HepG2 (cell line): ENCODE measurements around the gene FIZ1. TPM values are rescaled to one million over a fixed set of nuclear protein-coding genes. Genes with fewer than 3 reads are reported as not detected.

ENCODE experiments used
- FOXA3 ChIP-seq: IDR thresholded peaks from 2 replicates; pipeline ENCODE4 v1.6.1; 2016; ENCODE audit warnings: missing genetic modification reagents, missing compliant biosample characterization
- POLR2AphosphoS2 ChIP-seq: IDR thresholded peaks from 2 replicates; pipeline ENCODE4 v1.6.1; 2011; ENCODE audit warnings: low read depth, low read length, improper control_type of control experiment
- PPARG ChIP-seq: conservative IDR thresholded peaks from 2 replicates; pipeline ENCODE4 v1.6.1; 2016; ENCODE audit warnings: missing biosample characterization, missing genetic modification reagents
- TAF1 ChIP-seq: sonication (generic); formaldehyde crosslinking; IDR thresholded peaks from 2 replicates; pipeline ENCODE4 v1.4.0; 2020; ENCODE audit warnings: missing genetic modification reagents
- ZNF317 ChIP-seq: sonication (generic); formaldehyde crosslinking; IDR thresholded peaks from 2 replicates; pipeline ENCODE4 v1.5.0; 2020; ENCODE audit warnings: mild to moderate bottlenecking, missing genetic modification reagents
- ZNF660 ChIP-seq: sonication (generic); formaldehyde crosslinking; IDR thresholded peaks from 2 replicates; pipeline ENCODE4 v1.5.1; 2020; ENCODE audit warnings: mild to moderate bottlenecking, low read depth, missing genetic modification reagents, borderline replicate concordance
- ZSCAN22 ChIP-seq: sonication (generic); formaldehyde crosslinking; IDR thresholded peaks from 2 replicates; pipeline ENCODE4 v1.4.0; 2020; ENCODE audit warnings: mild to moderate bottlenecking, missing genetic modification reagents
- ZSCAN31 ChIP-seq: sonication (generic); formaldehyde crosslinking; IDR thresholded peaks from 2 replicates; pipeline ENCODE4 v1.5.0; 2020; ENCODE audit warnings: low read depth, mild to moderate bottlenecking, missing genetic modification reagents
- polyA plus RNA-seq, 8 experiments: library from polyadenylated mRNA; depleted of rRNA in 3 of 8; stranded (reverse) in 7 of 8; unstranded in 1 of 8; fragments of >200 nt; fragmentation: Illumina TruSeq in 4 of 8; extraction: Trizol in 4 of 8; gene quantifications; 2 replicates each; pipeline versions ENCODE4 v1.2.1 to v1.2.3, GENCODE V29; 2011 to 2016; ENCODE audit warnings: low read depth in 4 of 8, missing spikeins in 1 of 8, mixed read lengths in 1 of 8; ENCODE audit not compliant: insufficient read depth in 1 of 8
- total RNA-seq, 5 experiments: library from RNA; depleted of rRNA; stranded (reverse); fragments of >200 nt; fragmentation: Illumina TruSeq; extraction: Trizol; gene quantifications; 2 replicates each; pipeline ENCODE4 v1.2.3, GENCODE V29; 2016; ENCODE audit warnings: low read depth in 1 of 5
- TF ChIP-seq, protein P1 (sequence below): sonication (generic); formaldehyde crosslinking; IDR thresholded peaks from 2 replicates; pipeline ENCODE4 v1.5.1; 2020; ENCODE audit warnings: missing genetic modification reagents, mild to moderate bottlenecking, borderline replicate concordance
- TF ChIP-seq, protein P2 (sequence below): sonication (generic); formaldehyde crosslinking; IDR thresholded peaks from 2 replicates; pipeline ENCODE4 v1.9.0; 2021; ENCODE audit warnings: missing genetic modification reagents, mild to moderate bottlenecking, borderline replicate concordance
- TF ChIP-seq, protein P3 (sequence below): sonication (generic); formaldehyde crosslinking; IDR thresholded peaks from 2 replicates; pipeline ENCODE4 v1.5.1; 2020; ENCODE audit warnings: missing genetic modification reagents, mild to moderate bottlenecking, borderline replicate concordance
- TF ChIP-seq, protein P4 (sequence below), 2 experiments: IDR thresholded peaks; 2 replicates each; pipeline ENCODE4 v1.6.1; 2011 to 2012; ENCODE audit warnings: low read length in 2 of 2, borderline replicate concordance in 1 of 2, low read depth in 1 of 2, mild to moderate bottlenecking in 1 of 2, moderate library complexity in 1 of 2
- TF ChIP-seq, protein P5 (sequence below): sonication (generic); formaldehyde crosslinking; IDR thresholded peaks from 2 replicates; pipeline ENCODE4 v1.4.0; 2020; ENCODE audit warnings: mild to moderate bottlenecking, missing genetic modification reagents
- TF ChIP-seq, protein P6 (sequence below): sonication (generic); formaldehyde crosslinking; IDR thresholded peaks from 2 replicates; pipeline ENCODE4 v1.9.0; 2021; ENCODE audit warnings: missing genetic modification reagents, borderline replicate concordance
- TF ChIP-seq, protein P7 (sequence below): sonication (generic); formaldehyde crosslinking; IDR thresholded peaks from 2 replicates; pipeline ENCODE4 v1.8.1; 2022; ENCODE audit warnings: mild to moderate bottlenecking, missing genetic modification reagents

FIZ1 gene
- total and polyA plus RNA-seq, 2 of the 13 experiments (the other 11 are each of a cell fraction or from before 2014, with no cell fraction given): 3.6 to 5.9 TPM

GRCh38 chr19:55586976-55587668 lies 12.2 kb downstream of the FIZ1 start (continued):
- TF ChIP-seq, protein P1, sequence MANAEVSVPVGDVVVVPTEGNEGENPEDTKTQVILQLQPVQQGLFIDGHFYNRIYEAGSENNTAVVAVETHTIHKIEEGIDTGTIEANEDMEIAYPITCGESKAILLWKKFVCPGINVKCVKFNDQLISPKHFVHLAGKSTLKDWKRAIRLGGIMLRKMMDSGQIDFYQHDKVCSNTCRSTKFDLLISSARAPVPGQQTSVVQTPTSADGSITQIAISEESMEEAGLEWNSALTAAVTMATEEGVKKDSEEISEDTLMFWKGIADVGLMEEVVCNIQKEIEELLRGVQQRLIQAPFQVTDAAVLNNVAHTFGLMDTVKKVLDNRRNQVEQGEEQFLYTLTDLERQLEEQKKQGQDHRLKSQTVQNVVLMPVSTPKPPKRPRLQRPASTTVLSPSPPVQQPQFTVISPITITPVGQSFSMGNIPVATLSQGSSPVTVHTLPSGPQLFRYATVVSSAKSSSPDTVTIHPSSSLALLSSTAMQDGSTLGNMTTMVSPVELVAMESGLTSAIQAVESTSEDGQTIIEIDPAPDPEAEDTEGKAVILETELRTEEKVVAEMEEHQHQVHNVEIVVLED: no peak
- TF ChIP-seq ZNF317 (CRISPR knock-in tag) (no peak), POLR2AphosphoS2 (no peak), ZNF660 (CRISPR knock-in tag) (no peak), ZSCAN22 (CRISPR knock-in tag) (no peak), TAF1 (CRISPR knock-in tag) (no peak), FOXA3 (CRISPR knock-in tag) (no peak), PPARG (no peak), ZSCAN31 (CRISPR knock-in tag) (no peak)
- TF ChIP-seq, protein P2, sequence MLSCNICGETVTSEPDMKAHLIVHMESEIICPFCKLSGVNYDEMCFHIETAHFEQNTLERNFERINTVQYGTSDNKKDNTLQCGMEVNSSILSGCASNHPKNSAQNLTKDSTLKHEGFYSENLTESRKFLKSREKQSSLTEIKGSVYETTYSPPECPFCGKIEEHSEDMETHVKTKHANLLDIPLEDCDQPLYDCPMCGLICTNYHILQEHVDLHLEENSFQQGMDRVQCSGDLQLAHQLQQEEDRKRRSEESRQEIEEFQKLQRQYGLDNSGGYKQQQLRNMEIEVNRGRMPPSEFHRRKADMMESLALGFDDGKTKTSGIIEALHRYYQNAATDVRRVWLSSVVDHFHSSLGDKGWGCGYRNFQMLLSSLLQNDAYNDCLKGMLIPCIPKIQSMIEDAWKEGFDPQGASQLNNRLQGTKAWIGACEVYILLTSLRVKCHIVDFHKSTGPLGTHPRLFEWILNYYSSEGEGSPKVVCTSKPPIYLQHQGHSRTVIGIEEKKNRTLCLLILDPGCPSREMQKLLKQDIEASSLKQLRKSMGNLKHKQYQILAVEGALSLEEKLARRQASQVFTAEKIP (CRISPR knock-in tag): no peak
- TF ChIP-seq, protein P3, sequence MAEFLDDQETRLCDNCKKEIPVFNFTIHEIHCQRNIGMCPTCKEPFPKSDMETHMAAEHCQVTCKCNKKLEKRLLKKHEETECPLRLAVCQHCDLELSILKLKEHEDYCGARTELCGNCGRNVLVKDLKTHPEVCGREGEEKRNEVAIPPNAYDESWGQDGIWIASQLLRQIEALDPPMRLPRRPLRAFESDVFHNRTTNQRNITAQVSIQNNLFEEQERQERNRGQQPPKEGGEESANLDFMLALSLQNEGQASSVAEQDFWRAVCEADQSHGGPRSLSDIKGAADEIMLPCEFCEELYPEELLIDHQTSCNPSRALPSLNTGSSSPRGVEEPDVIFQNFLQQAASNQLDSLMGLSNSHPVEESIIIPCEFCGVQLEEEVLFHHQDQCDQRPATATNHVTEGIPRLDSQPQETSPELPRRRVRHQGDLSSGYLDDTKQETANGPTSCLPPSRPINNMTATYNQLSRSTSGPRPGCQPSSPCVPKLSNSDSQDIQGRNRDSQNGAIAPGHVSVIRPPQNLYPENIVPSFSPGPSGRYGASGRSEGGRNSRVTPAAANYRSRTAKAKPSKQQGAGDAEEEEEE (CRISPR knock-in tag): no peak
- TF ChIP-seq, protein P4, sequence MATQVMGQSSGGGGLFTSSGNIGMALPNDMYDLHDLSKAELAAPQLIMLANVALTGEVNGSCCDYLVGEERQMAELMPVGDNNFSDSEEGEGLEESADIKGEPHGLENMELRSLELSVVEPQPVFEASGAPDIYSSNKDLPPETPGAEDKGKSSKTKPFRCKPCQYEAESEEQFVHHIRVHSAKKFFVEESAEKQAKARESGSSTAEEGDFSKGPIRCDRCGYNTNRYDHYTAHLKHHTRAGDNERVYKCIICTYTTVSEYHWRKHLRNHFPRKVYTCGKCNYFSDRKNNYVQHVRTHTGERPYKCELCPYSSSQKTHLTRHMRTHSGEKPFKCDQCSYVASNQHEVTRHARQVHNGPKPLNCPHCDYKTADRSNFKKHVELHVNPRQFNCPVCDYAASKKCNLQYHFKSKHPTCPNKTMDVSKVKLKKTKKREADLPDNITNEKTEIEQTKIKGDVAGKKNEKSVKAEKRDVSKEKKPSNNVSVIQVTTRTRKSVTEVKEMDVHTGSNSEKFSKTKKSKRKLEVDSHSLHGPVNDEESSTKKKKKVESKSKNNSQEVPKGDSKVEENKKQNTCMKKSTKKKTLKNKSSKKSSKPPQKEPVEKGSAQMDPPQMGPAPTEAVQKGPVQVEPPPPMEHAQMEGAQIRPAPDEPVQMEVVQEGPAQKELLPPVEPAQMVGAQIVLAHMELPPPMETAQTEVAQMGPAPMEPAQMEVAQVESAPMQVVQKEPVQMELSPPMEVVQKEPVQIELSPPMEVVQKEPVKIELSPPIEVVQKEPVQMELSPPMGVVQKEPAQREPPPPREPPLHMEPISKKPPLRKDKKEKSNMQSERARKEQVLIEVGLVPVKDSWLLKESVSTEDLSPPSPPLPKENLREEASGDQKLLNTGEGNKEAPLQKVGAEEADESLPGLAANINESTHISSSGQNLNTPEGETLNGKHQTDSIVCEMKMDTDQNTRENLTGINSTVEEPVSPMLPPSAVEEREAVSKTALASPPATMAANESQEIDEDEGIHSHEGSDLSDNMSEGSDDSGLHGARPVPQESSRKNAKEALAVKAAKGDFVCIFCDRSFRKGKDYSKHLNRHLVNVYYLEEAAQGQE (IDR thresholded peaks at IDR 0.05; ENCODE audit: borderline replicate concordance in 1 of 2, low read depth in 1 of 2, low read length in 2 of 2): no peak
- TF ChIP-seq, protein P5, sequence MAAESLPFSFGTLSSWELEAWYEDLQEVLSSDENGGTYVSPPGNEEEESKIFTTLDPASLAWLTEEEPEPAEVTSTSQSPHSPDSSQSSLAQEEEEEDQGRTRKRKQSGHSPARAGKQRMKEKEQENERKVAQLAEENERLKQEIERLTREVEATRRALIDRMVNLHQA (CRISPR knock-in tag): no peak
- TF ChIP-seq, protein P6, sequence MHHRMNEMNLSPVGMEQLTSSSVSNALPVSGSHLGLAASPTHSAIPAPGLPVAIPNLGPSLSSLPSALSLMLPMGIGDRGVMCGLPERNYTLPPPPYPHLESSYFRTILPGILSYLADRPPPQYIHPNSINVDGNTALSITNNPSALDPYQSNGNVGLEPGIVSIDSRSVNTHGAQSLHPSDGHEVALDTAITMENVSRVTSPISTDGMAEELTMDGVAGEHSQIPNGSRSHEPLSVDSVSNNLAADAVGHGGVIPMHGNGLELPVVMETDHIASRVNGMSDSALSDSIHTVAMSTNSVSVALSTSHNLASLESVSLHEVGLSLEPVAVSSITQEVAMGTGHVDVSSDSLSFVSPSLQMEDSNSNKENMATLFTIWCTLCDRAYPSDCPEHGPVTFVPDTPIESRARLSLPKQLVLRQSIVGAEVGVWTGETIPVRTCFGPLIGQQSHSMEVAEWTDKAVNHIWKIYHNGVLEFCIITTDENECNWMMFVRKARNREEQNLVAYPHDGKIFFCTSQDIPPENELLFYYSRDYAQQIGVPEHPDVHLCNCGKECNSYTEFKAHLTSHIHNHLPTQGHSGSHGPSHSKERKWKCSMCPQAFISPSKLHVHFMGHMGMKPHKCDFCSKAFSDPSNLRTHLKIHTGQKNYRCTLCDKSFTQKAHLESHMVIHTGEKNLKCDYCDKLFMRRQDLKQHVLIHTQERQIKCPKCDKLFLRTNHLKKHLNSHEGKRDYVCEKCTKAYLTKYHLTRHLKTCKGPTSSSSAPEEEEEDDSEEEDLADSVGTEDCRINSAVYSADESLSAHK (CRISPR knock-in tag): no peak
- TF ChIP-seq, protein P7, sequence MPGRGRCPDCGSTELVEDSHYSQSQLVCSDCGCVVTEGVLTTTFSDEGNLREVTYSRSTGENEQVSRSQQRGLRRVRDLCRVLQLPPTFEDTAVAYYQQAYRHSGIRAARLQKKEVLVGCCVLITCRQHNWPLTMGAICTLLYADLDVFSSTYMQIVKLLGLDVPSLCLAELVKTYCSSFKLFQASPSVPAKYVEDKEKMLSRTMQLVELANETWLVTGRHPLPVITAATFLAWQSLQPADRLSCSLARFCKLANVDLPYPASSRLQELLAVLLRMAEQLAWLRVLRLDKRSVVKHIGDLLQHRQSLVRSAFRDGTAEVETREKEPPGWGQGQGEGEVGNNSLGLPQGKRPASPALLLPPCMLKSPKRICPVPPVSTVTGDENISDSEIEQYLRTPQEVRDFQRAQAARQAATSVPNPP: no peak
